Activated CD8-positive, alpha-beta memory T cell treated with anti-CD3 and anti-CD28 coated beads for 1 hour (primary cell): ENCODE data around the gene TCFL5.

Source experiments
- DNase-seq, 2 donors: peaks; one replicate each; pipeline ENCODE4 v3.0.0-alpha.2; 2020; ENCODE audit warnings: low read depth in 1 of 2; ENCODE audit errors: extremely low read depth in 1 of 2

The TCFL5 gene

GRCh38 chr20:62861726-62862336 is at the start of gene TCFL5:
Gene TCFL5, minus strand, starts transcription at chr20:62861822. Its CDS starts 152 bp downstream, at chr20:62861670.
- peak; percentile 79 to 94 for DNase-seq

- no peak for DNase-seq
Observed at GRCh38 chr20:62910777-62911497, 49.3 kb upstream of the TCFL5 start.

- DNase-seq = no peak
Observed at GRCh38 chr20:62910217-62910766, 48.7 kb upstream of the TCFL5 start.

- DNase-seq = no peak
Observed at GRCh38 chr20:62908971-62909791, 47.6 kb upstream of the TCFL5 start.

GRCh38 chr20:62907384-62908317 is 46.0 kb upstream of the TCFL5 start:
- DNase-seq = no peak

- DNase-seq = no peak
Observed at GRCh38 chr20:62906647-62907375, 45.2 kb upstream of the TCFL5 start.

- no peak for DNase-seq
Observed at GRCh38 chr20:62906209-62906608, 44.6 kb upstream of the TCFL5 start.

- DNase-seq = no peak
Observed at GRCh38 chr20:62905536-62906117, 44.0 kb upstream of the TCFL5 start.

- DNase-seq = no peak
Observed at GRCh38 chr20:62902926-62903615, 41.4 kb upstream of the TCFL5 start.

GRCh38 chr20:62901891-62902290 is 40.3 kb upstream of the TCFL5 start:
- DNase-seq = no peak

- DNase-seq = no peak
Observed at GRCh38 chr20:62900692-62901584, 39.3 kb upstream of the TCFL5 start.

- peak; percentile 48 to 60 for DNase-seq
Observed at GRCh38 chr20:62900052-62900691, 38.5 kb upstream of the TCFL5 start.

GRCh38 chr20:62899633-62900051 is 38.0 kb upstream of the TCFL5 start:
- no peak for DNase-seq

- no peak for DNase-seq
Observed at GRCh38 chr20:62898970-62899632, 37.5 kb upstream of the TCFL5 start.

- no peak for DNase-seq
Observed at GRCh38 chr20:62898093-62898964, 36.7 kb upstream of the TCFL5 start.

- no peak for DNase-seq
Observed at GRCh38 chr20:62897666-62898065, 36.0 kb upstream of the TCFL5 start.
